Activated CD4-positive, CD25-positive, alpha-beta regulatory T cell treated with anti-CD3 and anti-CD28 coated beads, Interleukin-2, amount 50 U/mL, for 24 hours (primary cell): ENCODE results near the gene UBE2E1.
A peak's percentile ranks its signal among the peaks of the same experiment; 100 is the strongest.

Experiments
- ATAC-seq, 2 donors: fragments of 150-1000 bp; cut with Tn5 transposase; one replicate each; pipeline ENCODE4 v1.10.0; 2021; ENCODE audit warnings: mild to moderate bottlenecking in 1 of 2, moderate library complexity in 1 of 2

UBE2E1 gene

DNA sequence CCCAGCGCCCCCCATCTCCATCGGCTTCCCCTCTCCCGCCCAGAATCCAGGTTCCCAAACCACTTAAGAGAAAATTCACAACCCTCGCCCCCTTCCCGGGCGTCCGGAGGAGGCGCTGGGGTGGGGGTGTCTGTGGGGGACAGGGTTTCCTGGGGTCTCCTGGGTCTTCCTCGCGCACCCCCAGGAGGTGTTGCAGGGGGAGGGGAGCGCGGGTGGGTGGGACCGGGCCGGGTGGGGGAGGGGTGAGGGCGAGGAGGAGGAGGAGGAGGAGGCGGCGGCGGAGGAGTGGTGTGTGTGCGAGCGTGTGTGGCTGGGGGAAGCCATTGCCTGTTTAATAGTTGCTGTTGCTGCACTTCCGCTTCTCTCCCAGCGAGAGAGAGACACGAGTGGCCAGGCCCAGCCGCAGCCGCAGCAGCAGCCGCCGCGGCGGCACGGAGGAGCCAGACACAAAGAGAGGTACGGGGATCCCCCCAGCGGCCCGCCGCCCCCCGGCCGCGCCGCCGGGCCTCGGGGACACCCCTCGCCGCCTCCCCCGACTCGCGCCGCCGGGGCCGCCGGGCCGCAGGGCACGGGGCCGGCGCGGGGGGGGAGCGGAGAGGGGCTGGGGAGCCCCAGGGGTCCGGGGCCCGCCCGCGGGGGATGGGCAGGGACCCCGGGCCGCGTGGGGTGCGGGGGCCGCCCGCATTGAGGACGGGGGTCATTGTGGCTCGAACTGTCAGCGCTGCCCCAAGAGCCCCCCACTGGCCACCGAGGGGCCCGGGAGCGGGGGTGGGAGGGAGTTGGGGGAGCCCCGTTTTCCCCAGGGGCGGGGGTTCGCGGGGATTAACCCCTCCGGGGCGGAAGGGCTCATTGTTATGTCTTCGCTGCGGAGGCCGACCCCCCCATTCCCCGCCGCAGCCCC, at the start of gene UBE2E1:
Gene UBE2E1, plus strand, starts transcription at position 323 of the 901 bp plus-strand sequence. CDS start 1,315 bp downstream, outside the sequence.
- peak; percentile 68 to 73 for ATAC-seq

- no peak for ATAC-seq
Measured at GRCh38 chr3:23756206-23756840, 49.4 kb upstream of the UBE2E1 start.

- no peak for ATAC-seq
Measured at GRCh38 chr3:23758253-23758838, 47.4 kb upstream of the UBE2E1 start.

DNA sequence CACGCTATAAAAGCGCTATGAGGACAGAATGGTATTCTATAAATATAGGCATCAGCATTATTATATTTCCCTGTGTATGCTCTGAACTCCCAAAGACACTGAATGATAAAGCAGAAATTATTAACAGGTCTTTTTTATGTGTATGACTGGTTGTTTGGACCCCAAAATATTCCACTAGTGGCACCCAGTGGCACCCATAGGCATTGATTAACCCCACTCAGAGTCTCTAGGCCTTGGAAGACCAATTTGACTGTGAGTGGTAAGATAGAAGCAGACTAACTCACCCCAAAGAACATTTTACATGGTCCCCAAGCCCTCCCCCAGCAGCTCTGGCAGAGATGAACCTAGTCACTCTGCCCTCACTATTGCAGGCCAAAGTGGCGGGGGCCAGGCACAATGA, 45.4 kb upstream of the UBE2E1 start:
- no peak for ATAC-seq

DNA sequence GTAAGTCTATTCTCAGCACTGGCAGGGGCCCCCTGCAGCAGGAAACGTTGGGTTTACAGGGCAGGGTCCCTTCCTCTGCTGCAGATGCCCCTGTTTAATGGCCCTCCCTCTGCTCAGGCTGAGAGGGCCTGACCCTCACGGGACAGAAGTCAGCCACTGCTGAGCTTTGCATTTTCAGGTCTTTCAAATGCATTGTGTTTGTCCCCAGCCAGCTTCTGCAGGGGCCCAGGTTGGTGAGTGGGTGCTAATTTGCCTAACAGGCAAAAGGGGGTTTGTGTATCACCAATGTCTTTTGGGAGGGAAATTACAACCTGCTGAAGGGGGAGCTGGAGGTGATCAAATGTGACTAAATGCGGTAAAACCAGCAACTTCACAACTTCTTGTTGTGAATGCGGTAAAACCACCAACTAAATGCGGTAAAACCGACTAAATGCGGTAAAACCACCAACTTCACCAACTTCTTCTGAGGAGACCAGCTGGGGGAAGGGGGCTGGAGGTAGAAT, 44.8 kb upstream of the UBE2E1 start:
- ATAC-seq = peak in 1 of 2 donors; percentile 38

GRCh38 chr3:23761440-23761896, 44.3 kb upstream of the UBE2E1 start:
- no peak for ATAC-seq

GRCh38 chr3:23762214-23762613, 43.5 kb upstream of the UBE2E1 start:
- ATAC-seq = peak; percentile 38 to 58

- no peak for ATAC-seq
Measured at GRCh38 chr3:23762759-23763477, 42.8 kb upstream of the UBE2E1 start.

GRCh38 chr3:23764407-23764806, 41.3 kb upstream of the UBE2E1 start:
- no peak for ATAC-seq

DNA sequence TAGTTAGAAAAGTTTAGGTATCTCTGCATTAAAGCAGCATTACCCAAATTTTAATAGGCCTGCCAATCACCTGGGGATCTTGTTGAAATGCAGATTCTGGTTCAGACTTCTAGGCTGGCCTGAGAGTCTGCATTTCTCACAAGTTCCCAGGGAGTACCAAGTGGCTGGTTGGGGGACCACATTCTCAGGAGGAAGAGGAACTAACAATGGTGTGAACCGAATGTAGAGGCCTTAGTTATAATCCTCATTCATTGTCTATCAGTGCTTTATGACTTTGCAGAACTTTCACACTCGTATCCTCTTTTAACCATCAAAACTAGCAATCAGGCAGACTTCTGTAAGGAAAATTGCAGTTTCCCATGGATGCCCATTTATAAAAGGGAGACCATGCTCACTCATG, 38.2 kb upstream of the UBE2E1 start:
- no peak for ATAC-seq

GRCh38 chr3:23775254-23775909, 30.4 kb upstream of the UBE2E1 start:
- ATAC-seq = no peak

- no peak for ATAC-seq
Measured at GRCh38 chr3:23776352-23776891, 29.3 kb upstream of the UBE2E1 start.

DNA sequence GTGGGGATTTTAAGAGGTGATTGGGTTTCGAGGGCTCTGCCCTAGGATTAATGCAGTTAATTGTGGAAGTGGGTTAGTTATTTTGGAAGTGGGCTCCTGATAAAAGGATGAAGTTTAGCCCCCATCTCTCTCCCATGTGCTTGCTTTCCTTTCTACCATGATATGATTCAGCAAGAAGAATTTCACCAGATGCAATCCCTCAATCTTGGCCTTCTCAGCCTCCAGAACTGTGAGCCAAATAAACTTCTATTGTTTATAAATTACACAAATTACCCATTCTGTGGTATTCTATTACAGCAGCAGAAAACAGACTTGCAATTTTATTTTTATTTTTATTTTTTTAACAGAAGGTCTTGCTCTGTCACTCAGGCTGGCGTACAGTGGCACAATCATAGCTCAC, 27.3 kb upstream of the UBE2E1 start:
- no peak for ATAC-seq

DNA sequence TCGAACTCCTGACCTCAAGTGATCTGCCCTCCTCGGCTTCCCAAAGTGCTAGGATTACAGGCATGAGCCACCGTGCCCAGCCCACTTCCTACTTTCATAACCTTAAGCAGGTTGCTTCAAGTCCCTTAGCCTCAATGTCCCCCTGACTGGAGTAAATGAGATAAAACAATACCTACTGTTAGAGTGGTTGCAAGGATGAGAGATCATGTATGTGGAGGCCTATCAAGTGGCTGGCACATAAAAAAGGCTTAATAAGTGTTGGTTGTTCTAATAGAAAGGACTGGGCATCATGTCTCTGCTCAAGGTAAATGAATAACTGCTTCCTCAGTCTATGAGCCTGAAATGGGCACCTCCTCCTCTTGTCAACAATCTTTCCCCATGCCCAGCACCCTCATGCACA, 25.9 kb upstream of the UBE2E1 start:
- no peak for ATAC-seq

- no peak for ATAC-seq
Measured at GRCh38 chr3:23781051-23781450, 24.7 kb upstream of the UBE2E1 start.

DNA sequence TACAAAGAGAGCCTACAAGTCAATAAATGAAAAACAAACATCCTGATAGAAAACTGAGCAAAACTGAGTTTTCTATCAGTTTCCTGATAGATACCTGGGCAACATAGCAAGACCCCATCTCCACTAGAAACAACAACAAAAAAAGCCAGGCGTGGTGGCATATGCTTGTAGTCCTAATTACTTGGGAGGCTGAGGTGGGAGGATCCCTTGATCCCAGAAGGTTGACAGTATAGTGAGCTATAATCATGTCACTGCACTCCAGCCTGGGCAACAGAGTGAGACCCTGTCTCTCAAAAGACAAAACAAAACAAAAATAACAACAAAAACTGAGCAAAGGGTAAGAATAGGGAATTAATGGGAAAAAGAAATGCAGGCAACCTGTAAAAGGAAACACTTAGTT, 23.9 kb upstream of the UBE2E1 start:
- ATAC-seq = no peak

GRCh38 chr3:23785097-23785645, 20.6 kb upstream of the UBE2E1 start:
- ATAC-seq = no peak

- ATAC-seq = no peak
Measured at GRCh38 chr3:23785882-23786281, 19.9 kb upstream of the UBE2E1 start.

DNA sequence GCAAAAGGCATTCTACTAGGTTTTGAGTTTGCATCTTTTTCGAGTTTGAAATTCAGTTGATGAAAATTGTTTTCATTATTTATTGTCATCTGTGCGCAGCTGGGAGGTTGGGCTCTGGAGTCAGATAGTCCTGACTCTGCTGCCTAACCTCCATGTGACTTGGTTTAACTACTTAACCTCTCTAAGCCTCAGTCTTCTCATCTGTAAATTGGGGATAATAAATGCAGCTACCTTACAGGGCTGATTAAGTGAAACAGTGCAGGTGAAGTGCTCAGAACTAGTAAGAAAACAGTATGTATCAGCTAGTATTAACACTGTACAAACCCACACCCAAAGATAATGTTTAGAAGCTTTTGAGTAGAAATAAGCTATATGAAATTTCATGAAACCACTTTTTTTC, 14.1 kb upstream of the UBE2E1 start:
- ATAC-seq = no peak

DNA sequence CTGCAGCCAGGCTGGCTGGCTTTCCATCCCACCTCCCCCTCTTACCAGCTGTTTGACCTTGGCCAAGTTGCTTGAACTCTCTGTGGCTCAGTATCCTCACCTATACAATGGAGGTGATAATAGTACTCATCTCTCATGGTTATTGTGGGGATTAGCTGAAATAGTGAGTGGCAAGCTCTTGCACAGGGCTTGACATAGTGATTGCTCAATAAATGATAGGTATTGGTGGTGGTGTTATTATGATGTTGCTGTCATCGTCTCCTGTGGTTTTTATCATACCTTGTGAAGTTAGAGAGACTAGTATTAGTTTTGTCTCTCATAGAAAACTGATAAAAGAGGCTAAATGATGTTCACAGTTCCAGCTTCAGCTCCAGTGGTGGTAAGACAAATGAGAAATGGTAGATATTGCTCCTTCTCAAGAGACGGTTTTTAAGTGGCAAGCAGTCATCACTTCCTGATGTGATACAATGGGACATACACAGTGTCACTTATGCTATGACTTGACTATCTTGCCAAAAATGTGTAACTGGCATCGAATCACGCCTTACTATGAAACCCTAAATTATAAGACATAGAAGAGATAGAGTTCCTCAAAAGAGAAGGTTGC, 12.1 kb upstream of the UBE2E1 start:
- ATAC-seq = no peak

DNA sequence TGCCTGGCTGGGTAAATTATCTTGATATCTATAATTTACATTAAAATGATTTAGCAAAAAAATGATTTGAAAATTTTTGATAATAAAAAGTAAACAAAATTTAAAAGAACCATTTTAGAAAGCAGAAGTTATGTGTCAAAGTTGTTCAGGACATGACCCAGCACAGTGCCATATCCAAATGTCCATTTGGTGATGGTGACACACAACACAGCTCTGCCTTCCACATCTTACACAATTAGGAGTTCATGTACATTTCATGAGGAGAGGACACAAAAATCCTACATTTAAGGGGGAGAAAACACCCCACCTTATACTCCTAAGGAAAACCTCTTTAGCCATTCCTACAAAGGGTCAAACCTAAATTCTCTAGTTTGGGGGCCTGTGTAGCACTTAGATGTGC, 10.7 kb upstream of the UBE2E1 start:
- ATAC-seq = no peak
